GM18505 (cell line): Measurements from ENCODE around the gene ZMIZ1.
A peak's percentile ranks its signal among the peaks of the same experiment; 100 is the strongest.

ENCODE experiments used
- ATAC-seq: cut with Tn5 transposase; IDR thresholded peaks from one replicate; pipeline ENCODE4 v1.9.1; 2021; ENCODE audit not compliant: unreplicated experiment
- POLR2A ChIP-seq: IDR thresholded peaks from 4 replicates; pipeline ENCODE4 v1.6.1; 2011; ENCODE audit warnings: borderline replicate concordance; ENCODE audit not compliant: insufficient read depth, insufficient read length; ENCODE audit errors: extremely low read depth

The ZMIZ1 gene

GRCh38 chr10:79286318-79286951 is 217.7 kb downstream of the ZMIZ1 start:
- peak; percentile 81 for TF ChIP-seq POLR2A
- ATAC-seq = peak; percentile 87

- no peak for ATAC-seq
- TF ChIP-seq POLR2A = no peak
Observed at GRCh38 chr10:79287973-79288723, 219.4 kb downstream of the ZMIZ1 start.

GRCh38 chr10:79289801-79290200 is 221.0 kb downstream of the ZMIZ1 start:
- ATAC-seq = no peak
- no peak for TF ChIP-seq POLR2A

GRCh38 chr10:79292026-79292766 is 223.4 kb downstream of the ZMIZ1 start:
- no peak for TF ChIP-seq POLR2A
- no peak for ATAC-seq

GRCh38 chr10:79292891-79293746 is 224.4 kb downstream of the ZMIZ1 start:
- no peak for ATAC-seq
- TF ChIP-seq POLR2A = no peak

GRCh38 chr10:79293841-79294581 is 225.2 kb downstream of the ZMIZ1 start:
- no peak for TF ChIP-seq POLR2A

GRCh38 chr10:79295563-79295962 is 226.8 kb downstream of the ZMIZ1 start:
- no peak for TF ChIP-seq POLR2A
- no peak for ATAC-seq

More at GRCh38 chr10:79293841-79294581, 225.2 kb downstream of the ZMIZ1 start:
- no peak for ATAC-seq

- ATAC-seq = no peak
- TF ChIP-seq POLR2A = no peak
Observed at GRCh38 chr10:79296431-79296830, 227.7 kb downstream of the ZMIZ1 start.

- ATAC-seq = no peak
- no peak for TF ChIP-seq POLR2A
Observed at GRCh38 chr10:79298403-79299244, 229.9 kb downstream of the ZMIZ1 start.

- no peak for TF ChIP-seq POLR2A
- no peak for ATAC-seq
Observed at GRCh38 chr10:79299397-79300241, 230.9 kb downstream of the ZMIZ1 start.

- no peak for TF ChIP-seq POLR2A
- ATAC-seq = no peak
Observed at GRCh38 chr10:79300711-79301110, 231.9 kb downstream of the ZMIZ1 start.
